HG03521 (cell line): ENCODE results near the gene HECW1.

Source experiments
- ATAC-seq: cut with Tn5 transposase; IDR thresholded peaks from one replicate; pipeline ENCODE4 v1.9.1; 2021; ENCODE audit warnings: mild to moderate bottlenecking, moderate library complexity; ENCODE audit not compliant: unreplicated experiment

Gene HECW1

DNA sequence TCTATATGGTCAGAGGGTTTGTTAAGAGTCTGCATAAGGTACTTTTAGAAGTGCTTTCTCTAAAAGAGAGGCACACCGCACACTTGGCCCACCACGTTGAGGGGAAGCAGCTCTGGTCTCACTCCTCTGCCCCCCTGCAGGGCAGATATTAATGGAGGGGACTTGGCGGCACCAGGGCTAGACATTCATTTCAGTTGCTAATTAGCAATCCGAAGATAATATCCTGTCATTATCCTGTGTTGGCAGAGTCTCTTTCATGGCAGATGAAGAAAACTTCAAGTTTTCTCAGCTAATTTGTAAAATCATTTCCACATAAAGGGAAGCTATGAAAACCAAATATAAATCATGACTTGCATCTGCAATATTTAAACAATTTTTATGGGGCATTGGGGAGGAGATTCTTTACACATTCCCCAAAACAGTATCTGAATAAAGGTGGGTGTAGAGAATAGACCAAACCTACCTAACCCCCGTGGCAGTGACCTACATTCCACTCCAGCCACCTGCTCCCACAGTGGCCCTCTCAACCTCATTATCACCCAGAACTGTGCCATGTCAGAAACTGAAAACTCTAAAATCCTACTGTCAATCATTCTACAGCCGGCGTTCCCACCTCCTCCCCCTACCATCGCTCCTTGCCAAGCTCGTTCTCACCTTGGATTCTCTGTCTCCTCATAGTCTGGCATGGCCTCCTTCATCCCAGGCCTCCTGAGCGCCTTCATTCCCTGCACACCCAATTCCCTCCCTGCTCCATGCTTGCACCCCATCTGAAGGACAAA is 416.3 kb downstream of the HECW1 start:
- ATAC-seq = no peak

DNA sequence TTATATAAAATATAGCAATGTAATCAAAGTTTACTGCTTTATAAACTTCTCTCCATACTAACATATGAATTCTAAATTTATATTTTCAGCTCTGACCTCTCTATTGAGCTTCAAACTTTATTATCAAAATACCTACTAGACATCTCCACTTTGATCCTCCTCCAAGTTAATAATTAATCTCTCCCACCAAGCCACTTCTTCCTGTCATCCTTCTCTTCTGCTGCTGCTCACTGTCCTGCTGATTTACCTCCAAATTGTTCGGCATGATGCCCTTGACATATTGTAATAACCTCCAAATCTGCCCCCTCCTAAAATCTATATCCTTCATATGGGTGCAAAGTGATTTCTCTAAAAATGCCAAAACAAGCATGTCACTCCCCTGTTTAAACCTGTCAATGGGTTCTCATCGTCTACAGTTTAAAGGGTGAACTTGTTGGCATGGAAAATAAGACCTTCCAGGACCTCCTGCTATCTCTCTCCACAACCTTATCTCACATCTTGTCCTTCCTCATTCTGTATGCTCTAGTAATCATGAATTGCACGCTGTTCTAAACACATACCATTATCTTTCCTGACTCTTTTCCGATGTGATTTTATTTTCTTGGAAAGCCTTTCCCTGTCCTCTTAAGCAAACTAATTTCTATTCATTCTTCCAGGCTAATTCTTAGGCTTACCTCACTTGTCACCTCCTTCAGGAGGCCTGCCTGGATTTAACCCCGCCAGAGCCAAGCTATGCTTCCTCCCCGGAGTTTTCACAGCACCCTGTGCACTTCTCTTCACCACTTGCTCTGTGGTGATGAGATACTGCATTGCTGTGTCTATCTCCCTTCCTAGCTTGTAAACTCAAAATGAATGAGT is 418.3 kb downstream of the HECW1 start:
- ATAC-seq = no peak

DNA sequence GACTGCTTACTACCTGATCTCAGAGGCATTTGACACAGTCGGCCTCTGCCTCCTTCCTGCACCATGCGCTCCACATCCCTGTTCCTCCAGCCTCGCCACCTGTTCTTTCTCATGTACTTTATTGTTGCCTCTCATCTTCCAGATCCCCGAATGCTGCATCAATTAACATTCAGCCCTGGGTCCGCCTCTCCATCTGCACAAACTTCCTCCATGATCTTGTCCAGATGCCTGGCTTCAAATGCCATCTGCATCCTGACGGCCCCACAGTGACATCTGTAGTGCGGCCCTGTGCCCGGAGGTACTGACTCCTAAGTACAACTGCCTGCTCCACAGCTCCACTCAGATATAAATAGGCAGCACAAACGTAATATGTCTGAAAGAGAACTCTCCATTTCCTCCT is 419.3 kb downstream of the HECW1 start:
- no peak for ATAC-seq

DNA sequence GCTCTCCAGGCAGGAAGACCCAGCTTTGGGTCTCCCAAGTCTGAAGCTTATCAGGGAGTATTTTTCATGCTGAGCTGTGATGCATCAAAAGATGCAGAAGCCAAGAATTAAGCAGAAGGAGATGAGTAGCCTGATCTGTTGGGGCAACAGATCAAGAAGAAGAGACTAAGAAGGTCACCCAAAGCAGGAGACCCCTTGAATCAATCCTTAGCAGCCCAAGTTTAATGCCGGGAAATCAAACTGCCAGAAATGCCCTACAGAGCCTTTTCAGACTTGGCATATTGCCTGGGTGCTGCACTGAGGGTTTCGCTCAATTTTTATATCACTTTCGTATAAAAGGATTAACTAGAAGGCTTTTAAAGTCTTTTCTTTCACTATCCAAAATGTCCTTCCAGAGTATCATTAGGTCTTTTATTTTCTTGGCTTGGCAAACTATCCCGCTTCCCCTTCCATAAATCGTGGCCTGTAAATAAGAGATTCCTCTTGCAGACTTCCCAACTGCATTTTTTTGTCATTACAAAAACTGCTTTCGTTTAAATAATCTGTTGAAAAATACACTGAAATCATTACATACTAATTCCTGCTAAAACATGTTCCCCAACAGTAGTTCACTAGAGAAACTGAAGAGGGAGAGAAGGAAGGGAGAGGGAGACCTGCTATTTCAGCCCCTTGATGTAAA is 421.5 kb downstream of the HECW1 start:
- ATAC-seq = no peak

DNA sequence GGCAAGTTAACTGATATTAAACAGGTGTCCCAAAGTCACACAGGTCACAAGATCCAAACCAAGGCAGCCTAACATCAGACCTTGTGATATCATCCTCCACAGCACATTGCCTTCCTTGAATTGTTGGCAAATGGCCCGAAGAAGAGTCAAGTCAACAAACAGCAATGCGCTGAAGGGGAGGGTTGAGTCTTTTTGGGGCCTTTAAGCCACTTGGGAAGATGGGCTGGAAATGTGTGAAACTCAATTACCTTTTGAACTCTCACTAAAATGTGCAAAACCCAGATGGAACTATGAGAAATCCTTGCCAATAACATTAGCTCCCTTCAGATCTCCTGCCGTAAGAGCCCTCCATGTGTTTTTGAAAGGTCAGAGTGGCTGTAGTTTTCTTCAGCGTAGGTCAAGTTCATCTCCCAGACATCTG is 422.6 kb downstream of the HECW1 start:
- ATAC-seq = no peak

DNA sequence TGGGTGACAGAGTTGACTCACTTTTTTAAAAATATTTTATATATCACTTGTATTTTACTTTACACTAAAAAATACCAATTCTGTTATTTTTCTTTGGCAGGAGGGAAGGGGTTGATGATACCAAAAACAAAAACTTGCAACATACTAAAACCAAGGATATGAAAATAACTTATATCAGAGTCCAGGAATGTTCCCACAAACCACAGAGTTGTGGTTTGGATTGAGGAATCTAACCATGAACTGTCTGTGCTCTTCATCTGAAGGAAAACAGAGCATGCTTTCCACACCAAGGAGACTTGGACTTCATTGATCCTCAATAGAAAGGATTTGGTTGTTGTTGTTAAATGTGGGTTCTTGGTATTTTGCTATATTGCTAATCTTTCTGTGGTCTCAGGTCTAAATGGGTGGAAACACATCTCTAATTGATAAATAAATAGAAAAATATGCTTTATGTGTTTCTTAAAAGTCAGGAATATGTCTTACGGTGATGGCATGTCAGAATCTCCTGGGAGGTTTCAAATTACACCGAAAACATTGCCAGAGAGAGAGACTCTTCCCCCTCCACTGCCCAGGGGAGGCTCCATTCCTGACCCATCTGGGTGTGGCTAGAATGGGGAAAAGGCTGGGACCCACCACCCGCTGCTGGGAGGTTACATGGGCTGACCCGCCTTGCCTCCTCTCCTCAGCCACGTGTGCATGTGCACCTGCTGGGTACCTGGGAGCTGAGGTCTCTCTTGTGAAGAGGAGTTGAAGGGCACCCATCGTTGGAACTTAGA is 423.6 kb downstream of the HECW1 start:
- no peak for ATAC-seq

DNA sequence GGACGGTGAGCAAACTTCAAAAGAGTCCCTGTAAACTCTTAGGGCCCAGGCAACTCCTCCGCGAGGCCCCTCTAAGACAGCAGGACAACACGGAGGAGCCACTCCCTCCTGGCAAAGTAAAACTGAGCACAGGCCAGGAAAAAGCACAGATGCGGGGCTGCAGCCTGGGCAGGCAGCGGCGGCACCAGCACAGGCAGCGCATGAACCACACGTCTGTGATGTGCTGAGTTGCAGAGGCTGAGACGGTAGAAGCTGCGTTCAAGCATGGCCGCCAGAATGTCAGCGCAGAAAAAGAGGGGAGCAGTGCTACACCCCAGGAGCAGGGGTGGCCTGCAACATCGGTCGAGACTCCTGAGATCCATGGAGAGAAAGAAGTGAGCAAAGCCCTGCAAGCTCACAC is 424.3 kb downstream of the HECW1 start:
- no peak for ATAC-seq

DNA sequence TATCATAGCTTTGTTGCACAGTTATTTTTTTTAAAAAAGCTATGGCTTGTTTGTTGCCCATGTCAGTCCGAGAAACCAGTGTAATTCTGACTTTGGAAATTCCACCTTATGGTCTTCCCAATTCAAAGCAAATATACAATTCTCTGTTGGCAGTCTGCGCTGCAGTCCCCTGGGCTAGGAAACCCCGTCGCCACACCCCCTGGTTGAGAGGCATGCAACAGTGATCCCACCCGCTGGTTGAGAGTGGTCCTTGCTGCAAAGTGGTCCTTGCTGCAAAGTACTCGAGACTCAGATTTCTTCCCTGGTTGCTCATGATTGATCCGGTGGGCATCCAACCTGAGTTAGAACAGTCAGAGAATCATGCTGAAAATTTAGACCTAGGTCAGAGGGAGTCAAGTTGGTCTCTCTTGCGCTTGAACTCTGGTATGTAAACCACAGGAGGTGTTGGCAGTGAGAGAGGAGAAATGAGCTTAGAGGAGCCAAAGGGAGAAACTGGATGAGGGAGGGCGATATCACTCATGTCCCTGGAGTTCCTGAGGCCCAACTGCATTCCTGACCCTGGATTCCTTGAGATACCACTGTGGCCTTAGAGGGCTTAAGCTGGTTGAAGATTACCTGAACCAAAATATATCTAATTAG is 425.4 kb downstream of the HECW1 start:
- no peak for ATAC-seq

DNA sequence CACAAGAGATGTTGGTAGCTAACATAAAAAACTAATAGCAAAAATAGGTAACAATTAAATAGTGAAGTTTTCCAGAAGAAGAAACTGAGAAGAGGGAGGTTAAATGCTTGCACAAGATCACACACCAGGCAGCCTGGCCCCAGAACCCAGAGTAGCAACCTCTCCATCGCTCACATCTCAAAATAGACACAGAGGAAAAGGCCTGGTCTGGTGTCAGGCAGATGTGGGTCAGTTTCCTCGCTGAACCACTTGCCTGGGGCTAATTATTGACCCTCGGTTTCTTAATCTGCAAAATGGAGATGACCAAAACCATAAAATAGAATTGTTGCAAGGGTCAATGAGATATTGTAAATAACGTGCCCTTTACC is 425.9 kb downstream of the HECW1 start:
- no peak for ATAC-seq

DNA sequence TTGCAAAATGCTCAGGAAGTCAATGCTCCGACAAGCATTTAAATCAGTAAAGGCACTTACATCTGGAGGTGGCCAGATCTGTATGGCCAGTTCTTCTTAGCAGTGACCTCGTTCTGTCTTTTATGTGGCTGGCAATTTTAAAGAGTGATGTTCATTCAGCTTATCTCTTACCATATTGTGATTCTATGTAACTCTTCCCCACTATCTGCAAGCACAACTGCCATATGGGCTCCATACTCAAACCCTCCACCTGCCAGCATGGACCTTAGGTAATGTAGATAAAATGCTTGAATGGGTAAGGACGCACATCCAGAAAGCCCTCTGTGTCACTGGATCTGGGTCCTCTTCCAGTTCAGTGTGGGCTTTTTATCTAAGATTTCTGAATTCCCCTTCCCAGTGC is 428.0 kb downstream of the HECW1 start:
- ATAC-seq = no peak

DNA sequence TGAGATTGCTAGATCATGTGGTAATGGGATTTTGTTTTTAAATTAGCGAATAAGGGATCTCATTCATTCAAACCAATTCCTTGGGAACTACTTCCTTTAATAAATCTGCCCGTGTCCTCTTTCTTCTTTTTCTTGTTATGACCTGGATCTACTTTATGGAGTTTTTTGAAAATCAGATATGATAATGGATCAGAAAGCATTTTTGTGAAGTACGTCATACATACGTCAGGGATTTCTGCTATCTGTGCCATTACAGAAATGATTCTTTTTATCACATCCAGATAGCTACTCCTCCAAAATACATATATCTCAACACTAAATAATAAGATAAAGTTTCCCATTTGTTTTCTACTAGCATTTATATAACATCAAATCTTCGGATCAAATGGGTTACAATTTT is 430.3 kb downstream of the HECW1 start:
- no peak for ATAC-seq

DNA sequence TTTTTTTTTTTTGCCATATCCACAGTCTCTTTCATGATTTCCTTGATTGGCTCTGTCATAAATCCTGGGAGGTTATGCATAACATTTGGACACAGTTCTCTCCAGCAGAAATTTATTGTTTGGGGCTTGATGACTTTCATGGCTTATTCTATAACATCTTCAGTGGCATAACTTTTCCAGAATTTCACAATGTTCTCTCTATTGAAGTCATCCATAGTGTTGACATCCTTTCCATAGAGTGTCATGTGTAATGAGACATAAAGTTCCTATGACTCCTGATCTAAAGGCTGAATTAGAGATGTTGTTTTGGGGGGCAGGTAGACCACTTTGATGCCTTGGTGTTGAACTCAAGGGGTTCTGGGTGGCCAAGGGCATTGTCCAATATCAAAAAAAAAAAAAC is 433.8 kb downstream of the HECW1 start:
- ATAC-seq = no peak

DNA sequence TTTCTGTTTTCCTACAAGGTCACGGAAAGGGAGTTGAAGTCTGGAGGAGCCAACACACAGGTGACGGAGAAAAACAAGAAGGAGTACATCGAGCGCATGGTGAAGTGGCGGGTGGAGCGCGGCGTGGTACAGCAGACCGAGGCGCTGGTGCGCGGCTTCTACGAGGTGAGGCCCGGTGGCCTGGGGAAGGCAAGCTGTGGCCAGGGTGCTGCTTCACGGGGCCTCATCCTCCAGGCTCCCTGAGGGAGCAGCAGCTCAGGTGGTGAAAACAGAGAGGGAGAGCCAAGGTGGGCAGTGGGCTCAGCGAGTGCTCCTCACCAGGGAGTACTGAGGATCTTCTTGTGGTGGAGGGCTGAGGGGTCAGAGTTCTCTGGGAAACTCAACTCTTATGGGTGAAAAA is 438.0 kb downstream of the HECW1 start:
- ATAC-seq = no peak

DNA sequence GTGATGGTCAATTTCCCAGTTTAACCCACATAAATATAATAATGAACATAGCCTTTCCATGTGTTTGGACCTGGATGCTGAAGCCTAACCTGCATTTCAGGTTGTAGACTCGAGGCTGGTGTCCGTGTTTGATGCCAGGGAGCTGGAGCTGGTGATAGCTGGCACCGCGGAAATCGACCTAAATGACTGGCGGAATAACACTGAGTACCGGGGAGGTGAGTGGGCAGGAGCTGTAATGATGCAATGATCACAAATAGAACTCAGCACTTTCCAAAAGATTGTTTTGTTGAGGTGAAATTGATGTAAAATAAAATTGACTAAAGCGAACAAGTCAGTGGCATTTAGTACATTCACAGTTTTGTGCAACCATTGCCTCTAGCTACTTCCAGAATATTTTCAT is 439.7 kb downstream of the HECW1 start:
- ATAC-seq = no peak

DNA sequence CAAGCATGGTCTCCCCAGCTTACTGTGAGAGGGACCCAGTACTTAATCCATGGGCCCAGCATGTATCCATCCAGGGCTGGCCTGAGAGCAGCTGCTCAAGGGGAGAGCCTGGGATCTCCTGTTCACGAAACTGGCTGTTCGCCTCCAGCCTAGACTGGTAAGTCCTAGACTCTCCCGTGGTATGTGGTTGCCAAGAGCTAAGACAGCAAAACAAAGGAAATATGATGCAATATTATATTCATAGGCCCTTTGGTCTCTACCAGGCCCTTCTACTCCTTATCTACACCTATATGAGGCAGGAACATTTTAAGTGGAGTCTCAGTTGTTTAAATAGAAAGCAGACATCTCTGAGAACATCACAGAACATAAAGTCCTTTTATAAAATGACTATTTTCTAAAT is 441.6 kb downstream of the HECW1 start:
- ATAC-seq = no peak

DNA sequence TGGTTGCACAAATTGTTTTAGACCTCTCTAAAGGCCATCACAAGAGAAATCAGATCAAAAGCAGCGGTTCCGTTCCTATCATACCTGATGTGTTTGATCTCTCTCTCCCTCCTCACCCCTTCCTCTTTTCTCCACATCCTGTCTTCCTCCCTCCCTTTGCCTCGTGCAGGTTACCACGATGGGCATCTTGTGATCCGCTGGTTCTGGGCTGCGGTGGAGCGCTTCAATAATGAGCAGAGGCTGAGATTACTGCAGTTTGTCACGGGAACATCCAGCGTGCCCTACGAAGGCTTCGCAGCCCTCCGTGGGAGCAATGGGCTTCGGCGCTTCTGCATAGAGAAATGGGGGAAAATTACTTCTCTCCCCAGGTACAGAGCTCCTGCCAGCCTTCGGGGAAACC is 442.0 kb downstream of the HECW1 start:
- ATAC-seq = no peak

DNA sequence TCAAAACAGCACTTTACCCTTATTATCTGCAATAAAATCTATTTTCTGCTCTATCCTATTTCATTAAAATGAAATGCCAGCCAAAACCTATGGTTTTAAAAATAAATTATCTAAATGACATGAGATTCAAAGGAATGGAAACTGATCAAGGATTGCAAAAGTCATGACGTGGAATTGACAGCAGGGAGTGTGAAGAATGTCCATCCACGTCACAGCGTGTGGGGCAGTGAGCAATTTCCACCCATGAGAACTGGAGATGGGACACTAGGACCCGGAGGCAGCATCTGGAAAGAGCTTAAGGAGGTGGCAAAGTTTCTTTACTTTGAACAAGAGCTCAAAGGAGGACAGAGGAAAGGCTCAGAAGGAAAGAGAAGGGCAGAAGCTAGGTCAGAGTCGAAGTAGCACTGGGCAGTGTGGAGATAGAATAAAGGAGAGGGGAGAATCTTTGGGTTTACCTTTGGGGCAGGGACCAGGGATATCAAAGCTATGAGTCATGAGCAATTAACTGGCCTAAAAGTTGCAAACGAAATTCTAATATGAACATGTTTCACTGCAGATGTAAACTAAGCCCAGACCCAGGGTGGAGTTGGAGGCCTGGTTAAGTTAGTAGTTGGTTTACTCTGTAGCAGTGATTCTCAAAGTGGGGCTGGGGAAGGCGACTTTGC is 445.5 kb downstream of the HECW1 start:
- ATAC-seq = no peak

DNA sequence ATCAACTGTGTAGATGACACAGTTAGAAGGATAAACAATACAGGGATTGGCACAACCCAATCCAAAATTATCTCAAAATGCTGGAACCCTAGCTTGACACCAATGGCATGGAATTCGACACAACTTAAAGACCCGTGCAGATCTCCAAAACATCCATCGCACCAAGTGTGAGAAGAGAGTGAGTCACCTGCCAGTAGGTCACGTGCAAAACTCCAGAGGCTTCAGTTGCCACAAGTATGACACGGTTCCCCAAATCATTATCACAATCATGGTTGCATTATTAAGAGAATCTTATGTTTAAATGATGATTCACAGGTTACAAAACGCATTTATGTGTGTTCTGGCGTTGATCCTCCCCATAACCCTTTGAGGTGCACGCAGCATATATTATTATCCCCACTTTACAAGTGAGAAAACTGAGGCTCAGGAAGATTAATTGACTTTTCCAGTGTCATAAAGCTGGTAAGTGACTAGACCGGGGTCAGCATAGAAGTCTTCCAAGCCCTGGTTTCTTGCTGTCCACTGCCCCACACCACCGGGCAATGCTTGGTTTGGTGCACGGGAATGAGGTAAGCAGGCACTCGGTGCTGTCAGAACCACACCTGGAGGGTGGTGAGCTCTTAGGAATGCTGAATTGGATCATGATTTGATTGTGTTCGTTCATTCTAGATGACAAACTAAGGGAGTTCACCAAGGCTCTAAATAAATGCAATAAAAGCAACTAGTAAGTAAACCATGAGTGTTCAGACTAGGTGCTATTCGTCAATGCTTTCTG is 446.9 kb downstream of the HECW1 start:
- no peak for ATAC-seq

DNA sequence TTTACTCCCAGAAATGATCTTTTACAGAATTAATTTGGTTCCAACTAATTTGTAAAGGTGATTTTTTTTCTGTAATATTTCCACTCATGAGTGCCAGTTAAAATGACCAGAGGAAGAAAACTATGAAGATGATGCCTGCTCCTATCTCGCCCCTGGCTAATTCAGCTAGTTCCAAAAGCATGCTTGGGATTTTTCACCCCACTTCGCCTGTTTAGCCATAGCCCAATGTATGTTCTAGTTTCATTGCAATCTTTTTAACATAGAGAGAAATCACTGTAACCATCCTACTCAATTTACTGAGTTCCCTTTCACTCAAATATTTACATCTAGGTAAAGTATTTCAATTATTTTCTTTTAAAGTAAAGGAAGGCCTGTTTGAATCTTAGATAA is 447.5 kb downstream of the HECW1 start:
- ATAC-seq = no peak
